ENCODE data around the gene TIMM17B. TPM values are rescaled to one million over a fixed set of nuclear protein-coding genes. Genes with fewer than 3 reads are reported as not detected.

The TIMM17B gene
- total RNA-seq, 1 experiment from 2014 or later = 89.7 TPM

- peaks cover 16 to 42% (median 36%) of the 10 kb centered on the region in 3 experiments for H3K36me3 Mint-ChIP-seq (ENCODE audit: insufficient read depth in 1 of 3, low read depth in 3 of 3)
- H2AK5ac ChIP-seq (ENCODE audit: insufficient read length, low read length) = no peak overlapping the region
- no peak for DNase-seq
These were observed 11.0 kb upstream of the TIMM17B start for GRCh38 chrX:48908600-48908999.

More at GRCh38 chrX:48908600-48908999, 11.0 kb upstream of the TIMM17B start:
- Histone ChIP-seq H4K91ac (ENCODE audit: insufficient read length, low read depth, low read length) (no peak overlapping the region), H4K5ac (ENCODE audit: insufficient read length, low read depth, low read length) (no peak overlapping the region), H2BK5ac (ENCODE audit: insufficient read length, low read length) (no peak overlapping the region), H3K14ac (ENCODE audit: insufficient read depth, low read length) (no peak overlapping the region), H3K4me1 (ENCODE audit: insufficient read depth, low read length) (no peaks in the 10 kb centered on the region), H2BK20ac (ENCODE audit: low read depth, low read length, poor library complexity, severe bottlenecking) (no peak overlapping the region), H2BK120ac (ENCODE audit: low read depth, low read length, poor library complexity, severe bottlenecking) (no peak overlapping the region), H3K9ac (ENCODE audit: extremely low read depth, insufficient read length, low read length) (no peak overlapping the region), H3K56ac (ENCODE audit: insufficient read length, low read depth, low read length) (no peak overlapping the region), H3K9me3 (ENCODE audit: control insufficient read depth, low read depth, low read length) (no peaks in the 10 kb centered on the region), H3K23me2 (ENCODE audit: insufficient read length, low read depth, low read length, poor library complexity, severe bottlenecking) (no peaks in the 10 kb centered on the region), H3T11ph (ENCODE audit: low read length) (no peak overlapping the region), H3K18ac (ENCODE audit: insufficient read length, low read depth, low read length) (no peak overlapping the region), H2AFZ (ENCODE audit: low read length) (no peak overlapping the region), H3K4me2 (ENCODE audit: insufficient read depth, insufficient read length, low read length) (no peak overlapping the region), H3K79me2 (ENCODE audit: insufficient read depth, low read length) (no peaks in the 10 kb centered on the region), H3K79me1 (ENCODE audit: insufficient read depth, low read depth, low read length, poor library complexity, severe bottlenecking) (no peaks in the 10 kb centered on the region), H2BK12ac (ENCODE audit: insufficient read length, low read depth, low read length) (no peak overlapping the region), H3K23ac (ENCODE audit: insufficient read length, low read depth, low read length) (no peak overlapping the region), H3K4ac (ENCODE audit: low read depth, low read length) (no peak overlapping the region), H4K8ac (replicated peaks; ENCODE audit: insufficient read length, low read depth, low read length) (no peak overlapping the region), H2BK15ac (ENCODE audit: low read depth, low read length) (no peak overlapping the region), H3K27me3 (ENCODE audit: insufficient read depth, low read length) (no peaks in the 10 kb centered on the region), H3K27ac (ENCODE audit: insufficient read length, low read depth, low read length) (no peak overlapping the region), H4K20me1 (ENCODE audit: control insufficient read depth, insufficient read depth, insufficient read length) (no peaks in the 10 kb centered on the region)
- Mint-ChIP-seq H3K27ac (no peak overlapping the region), H3K9me3 (peaks cover 69 to 71% of the 10 kb centered on the region in 2 experiments), H3K27me3 (ENCODE audit: low read depth) (peaks cover 3% of the 10 kb centered on the region), H3K4me1 (peaks cover 12 to 24% of the 10 kb centered on the region in 2 experiments), H3K4me3 (no peak overlapping the region)
- no peak for TF ChIP-seq CTCF (conservative IDR thresholded peaks at IDR 0.05)
- WGBS (ENCODE audit: extremely low coverage, insufficient read length, low lambda C conversion rate) = no CpG with 5 or more reads among the region's 1 CpG
